GM21367 (cell line): Measurements from ENCODE around the gene EGFLAM.
A peak's percentile ranks its signal among the peaks of the same experiment; 100 is the strongest.
"Not testable (repeated sequence)": the region's sequence is repeated elsewhere in the genome, so short reads cannot be mapped to it uniquely, and the experiment has no call there.

Experiments used
- ATAC-seq: cut with Tn5 transposase; IDR thresholded peaks from one replicate; pipeline ENCODE4 v1.9.1; 2021; ENCODE audit not compliant: unreplicated experiment

The EGFLAM gene

DNA sequence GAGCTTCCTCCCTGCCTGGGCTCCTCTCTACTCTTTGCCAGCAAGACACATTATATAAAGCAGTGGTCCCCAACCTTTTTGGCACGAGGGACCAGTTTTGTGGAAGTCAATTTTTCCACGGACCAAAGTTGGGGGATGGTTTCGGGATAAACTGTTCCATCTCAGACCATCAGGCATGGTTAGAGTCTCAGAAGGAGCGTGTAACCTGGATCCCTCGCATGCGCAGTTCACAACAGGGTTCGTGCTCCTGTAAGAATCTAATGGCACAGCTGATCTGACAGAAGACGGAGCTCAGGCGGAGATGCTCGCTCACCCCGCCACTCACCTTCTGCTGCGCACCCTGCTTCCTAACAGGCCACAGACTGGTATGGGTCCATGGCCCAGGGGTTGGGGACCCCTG lies 155.3 kb downstream of the EGFLAM start:
- no peak for ATAC-seq

DNA sequence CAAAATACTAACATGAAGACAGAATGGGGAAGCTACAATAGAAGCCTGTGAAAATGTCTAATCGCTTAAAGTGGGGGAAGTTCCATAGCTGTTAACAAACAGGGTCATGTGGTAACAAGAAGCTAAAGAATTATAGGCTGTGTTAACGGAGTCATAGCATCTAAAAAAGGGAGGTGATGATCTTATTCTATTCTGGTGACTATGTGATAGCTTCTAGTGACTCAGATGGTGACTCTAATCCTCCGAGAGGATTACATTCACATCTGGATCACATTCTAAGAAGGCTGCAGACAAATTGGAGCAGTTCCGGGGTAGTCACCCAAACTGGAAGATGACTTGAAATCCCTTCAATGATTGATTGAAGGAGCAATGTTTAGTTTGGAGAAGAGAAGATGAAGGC lies 156.0 kb downstream of the EGFLAM start:
- ATAC-seq = no peak

DNA sequence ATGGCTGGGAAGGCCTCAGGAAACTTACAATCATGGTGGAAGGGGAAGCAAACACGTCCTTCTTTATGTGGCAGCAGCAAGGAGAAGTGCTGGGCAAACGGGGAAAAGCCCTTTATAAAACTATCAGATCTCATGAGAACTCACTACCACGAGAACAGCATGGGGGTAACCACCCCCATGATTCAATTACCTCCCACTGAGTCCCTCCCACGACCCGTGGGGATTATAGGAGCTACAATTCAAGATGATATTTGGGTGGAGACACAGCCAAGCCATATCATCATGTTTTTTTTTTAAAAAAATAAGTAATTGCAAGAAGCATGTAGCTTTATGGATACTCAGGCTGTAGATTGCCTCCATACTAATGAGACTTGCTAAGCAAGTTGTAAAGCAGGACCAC lies 157.4 kb downstream of the EGFLAM start:
- not testable (repeated sequence) for ATAC-seq

DNA sequence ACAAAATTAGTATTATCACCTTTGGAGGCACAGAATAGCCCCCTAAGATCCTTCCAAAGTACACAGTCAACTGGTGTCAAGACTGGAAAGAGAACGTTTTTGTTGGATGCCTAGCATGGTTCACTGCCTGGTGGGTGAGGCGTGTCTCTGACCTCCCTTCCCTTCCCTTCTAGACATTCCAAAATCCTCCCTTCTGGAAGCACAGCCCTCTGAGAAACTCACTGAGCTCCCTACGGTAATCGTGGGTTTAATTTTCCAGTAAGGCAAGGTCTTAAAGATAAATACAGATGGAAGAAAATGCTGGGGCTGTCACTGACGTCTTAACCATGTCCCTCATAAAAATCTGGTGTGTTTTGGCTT lies 159.3 kb downstream of the EGFLAM start:
- no peak for ATAC-seq

DNA sequence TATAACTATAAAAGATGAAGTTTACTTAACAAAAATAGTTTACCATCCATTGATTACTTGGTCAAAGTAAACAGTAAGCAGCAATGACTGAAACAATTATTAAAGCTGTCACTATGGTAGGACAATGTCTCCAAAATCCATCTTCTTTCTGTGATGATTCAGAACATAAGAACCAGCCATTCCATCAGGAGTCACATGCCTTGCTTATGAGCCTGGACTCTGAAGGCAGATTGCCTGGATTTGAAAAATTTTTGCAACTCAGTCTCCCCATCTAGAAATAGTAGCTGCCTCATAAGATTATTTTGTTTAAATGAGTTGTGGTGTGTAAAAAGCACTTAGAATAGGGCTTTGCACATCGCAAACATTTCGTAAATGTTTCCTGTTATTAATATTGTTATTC lies 161.9 kb downstream of the EGFLAM start:
- no peak for ATAC-seq

DNA sequence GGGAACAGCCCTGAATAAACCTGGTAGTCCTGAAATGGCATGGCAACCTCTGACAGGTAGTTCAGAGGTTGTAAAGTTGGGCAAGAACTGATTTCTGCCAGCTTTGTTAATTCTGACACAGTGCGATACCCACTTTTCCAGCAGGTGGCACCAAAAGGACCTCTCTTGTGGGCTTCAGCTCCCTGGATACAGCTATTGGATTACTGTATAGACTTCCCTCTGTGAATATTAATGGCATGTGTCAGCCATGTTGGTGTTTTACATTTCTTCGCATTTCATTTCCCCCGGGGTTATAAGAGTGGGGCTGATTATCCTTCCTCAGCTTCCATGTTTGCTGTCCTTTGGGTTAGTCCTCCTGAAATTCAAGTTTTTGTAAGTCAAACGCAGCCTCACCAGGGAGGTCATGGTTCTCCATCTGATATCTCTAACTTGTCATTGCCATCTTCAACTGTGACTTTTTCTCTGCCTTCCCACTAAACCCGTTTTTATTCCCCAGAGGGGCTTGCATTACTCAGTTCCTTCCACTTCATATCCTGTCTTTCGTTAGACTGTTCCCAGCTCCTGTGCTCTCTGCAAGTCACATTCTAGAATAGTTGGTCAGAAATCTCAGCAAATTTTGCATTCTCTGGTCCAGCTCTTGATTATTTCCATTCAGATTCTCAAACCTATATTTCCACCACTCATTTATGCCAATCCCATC lies 162.5 kb downstream of the EGFLAM start:
- ATAC-seq = no peak

DNA sequence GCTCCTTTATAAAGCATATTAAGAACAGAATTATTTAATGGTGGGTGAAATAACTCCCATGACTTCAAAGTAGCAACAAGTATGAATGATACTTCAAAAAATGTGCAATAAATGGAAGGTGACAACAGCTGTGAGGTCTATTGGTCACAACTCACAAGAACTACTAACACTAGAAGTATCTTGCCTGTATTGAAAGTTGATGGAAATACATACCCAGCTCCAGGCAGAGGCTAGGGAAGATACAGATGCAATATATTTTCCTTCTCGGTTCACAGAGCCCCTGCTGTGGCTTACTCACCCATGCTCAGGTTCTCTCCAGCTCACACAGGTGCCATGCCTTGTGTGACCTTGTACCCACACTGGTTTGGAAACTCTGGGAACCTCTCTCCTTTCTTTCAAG lies 164.3 kb downstream of the EGFLAM start:
- ATAC-seq = no peak

DNA sequence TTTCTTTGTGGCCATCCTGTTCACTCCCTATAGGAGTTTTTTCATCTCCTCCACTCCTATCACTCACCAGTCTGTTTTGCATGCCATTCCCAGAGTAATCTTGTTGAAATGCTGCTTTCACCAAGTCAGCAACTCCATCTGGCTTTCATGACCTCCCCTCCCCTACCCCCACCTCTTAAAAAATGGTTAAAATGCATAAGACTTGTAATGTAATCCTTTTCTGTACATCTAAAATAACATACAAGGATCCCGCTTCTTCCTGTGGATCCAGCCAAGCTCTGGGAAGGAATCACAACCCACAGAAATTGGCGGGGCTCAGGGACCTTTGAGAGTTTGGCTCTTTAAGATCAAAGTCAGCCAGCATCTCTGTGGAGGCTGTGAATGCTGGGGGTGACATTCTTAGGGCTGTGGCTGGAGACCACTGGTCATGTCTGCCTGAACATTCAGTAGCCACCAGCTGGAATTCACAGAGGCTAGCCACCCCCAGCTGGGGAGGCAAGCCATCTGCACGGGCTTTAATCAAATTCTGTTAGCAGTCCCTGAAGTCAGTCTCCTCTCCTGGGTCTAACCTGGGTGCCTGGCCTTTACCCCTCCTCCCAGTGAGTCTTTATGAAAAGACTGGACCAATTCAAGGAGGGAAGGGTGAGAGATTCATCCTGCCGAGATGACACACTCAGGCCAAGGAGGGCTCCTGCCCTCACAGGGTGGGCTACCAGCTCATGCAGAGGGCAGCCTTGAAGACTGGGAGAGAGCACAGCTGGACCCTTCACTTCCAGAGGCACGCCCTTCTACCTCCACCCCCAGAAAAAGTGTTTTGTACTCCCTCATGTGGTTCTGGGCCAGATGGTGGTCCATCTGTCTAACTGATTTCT lies 165.2 kb downstream of the EGFLAM start:
- ATAC-seq = no peak

DNA sequence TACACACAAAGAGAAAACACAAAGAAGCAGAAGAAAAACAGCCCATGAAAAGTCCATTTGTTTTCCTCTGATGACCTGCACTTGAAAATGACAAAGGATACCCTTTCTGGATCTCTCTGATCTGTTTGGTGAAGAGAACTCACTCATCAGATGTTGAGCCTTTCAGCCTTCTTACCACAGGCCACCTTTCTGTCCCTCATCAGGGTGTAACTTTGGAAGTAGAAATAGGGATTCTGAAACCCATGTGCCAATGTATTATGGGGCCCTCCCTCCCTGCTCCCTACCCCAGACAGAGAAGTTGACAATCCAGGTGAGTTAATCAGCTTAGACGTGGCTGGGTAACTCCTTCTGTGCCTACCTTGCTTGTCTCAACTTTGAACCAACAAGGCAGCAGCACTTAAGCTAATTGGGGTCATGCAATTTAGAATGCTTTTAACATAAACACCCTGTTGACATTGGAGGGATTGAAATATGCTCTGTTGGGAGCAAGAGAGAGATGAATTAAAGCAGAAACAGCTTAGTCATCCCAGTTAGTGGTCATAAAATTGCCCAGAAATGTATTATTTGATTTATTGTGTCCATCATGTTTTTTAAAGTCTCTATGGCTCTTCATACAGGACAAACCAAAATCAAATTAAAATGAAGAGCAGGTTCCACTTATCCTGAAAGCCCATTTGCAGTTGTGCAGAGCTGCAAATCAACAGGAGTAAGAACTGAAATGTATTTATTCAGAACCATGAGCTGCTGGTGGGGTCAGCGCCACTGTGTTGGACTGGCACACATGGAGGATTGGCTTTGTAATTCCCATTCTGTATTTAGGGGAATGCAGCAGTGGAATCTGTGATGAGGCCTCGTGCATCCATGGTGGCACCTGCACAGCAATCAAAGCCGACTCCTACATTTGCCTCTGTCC lies 166.0 kb downstream of the EGFLAM start:
- no peak for ATAC-seq

DNA sequence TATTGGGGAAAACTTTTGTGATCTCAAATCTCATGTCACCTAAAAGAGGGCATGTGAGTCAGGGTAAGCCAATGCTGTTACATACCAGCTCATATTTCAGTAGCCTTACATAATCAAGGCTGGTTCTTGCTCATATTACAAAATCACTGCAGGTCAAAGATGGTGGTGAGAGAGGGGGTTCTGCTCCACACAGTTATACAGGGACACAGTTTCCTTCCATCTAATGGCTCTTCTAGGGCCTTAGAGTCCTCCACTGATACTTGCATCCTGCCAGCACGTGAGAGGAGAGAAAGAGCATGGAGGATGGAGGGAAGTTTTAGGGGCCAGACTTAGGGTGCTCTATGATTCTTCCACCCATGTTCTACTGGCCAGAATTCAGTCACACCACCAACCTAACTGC lies 168.1 kb downstream of the EGFLAM start:
- no peak for ATAC-seq

DNA sequence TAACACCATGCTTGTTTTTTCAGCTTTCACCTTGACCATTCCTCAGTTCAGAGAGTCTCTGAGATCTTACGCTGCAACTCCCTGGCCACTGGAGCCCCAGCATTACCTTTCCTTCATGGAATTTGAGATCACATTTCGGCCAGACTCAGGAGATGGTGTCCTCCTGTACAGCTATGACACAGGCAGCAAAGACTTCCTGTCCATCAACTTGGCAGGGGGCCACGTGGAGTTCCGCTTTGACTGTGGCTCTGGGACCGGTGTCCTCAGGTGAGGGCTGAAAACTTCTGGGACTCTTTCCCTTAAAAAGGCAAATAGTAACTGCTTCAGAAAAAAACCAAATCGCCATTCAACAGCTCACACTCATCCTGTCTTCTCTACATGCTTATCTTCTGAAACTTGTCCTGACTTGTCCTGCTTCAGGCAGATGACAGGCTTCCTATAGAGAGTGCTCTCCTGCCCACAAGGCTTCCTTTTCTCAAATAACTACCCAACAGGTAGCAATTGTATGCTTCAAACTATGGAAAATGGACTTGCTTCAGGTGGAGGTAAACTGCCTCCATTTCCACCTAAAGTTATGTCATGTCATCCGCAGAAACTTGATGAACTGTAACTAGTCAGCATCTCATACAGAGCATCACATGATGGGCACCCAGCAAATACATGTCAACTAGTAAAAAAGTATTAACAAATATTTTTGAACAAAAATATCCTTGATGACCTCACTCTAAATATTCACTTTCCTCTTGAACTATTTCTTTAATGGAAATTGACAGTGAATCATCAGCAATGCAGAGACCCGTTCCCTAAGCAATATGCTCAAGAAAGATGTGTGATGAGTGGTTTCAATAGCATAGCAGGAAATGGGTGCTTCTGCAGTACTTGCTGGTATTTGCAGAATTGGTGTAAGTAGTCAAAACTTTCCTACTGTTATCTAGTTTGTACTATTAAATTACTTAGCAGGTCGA lies 168.9 kb downstream of the EGFLAM start:
- ATAC-seq = no peak

DNA sequence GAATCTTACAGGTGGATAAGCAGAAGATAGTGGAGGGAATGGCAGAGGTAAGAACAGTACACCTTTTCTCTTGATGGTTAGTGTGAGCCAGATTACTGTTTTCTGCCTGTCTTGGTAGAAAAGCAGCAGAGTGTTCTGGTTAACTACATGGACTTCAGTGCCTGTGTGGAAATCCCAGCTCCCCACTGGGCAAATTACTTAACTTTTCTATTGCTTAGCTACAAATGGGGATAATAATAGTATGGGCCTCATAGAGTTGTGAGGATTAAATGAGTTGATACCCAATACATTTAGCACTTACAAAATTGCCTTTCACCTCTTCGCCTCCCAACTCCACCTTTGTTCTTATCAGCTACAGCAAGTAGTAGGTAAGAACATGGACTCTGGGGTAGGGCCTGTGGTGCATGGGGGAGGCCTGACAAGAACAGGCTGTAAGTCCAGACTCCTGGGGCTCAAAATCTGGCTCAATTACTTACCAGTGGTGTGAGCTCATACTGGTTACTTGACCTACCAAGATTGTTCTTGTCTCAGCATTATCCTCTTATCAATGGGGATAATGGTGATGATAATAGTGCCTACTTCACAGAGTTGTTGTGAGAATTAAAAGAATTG lies 173.0 kb downstream of the EGFLAM start:
- ATAC-seq = no peak

DNA sequence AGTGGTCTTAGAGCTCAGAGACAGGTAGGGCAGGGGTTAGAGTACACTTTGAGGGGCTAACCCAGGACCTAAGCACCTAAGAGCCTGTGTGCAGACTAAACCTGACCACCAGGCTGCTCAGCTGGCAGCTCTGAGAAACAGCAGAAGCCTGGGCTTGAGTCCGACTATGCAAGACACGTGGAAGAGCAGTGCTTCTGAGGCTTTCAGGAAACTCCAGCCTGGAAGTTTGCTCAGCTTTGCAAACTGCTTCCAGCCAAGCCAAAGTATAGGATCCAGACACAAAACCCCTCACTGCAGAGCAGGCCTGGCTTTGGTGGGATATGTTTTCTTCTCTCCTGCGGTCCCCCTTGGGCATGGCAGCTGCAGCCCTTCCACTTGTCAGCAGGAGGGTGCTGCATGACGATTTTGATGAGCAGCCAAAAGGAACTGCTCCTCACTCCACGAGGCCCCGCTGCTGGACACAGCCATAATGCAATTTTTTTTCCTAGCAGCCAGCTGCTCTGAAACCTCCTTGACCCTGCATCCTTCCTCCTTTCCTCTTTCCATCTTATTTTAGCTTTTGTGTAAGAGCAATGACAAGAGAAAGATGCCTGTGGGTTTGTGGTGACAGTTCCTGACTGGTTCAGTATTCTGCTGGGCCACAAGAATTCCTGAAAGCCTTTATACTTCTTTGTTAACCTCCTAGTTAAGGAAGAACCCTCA lies 175.0 kb downstream of the EGFLAM start:
- no peak for ATAC-seq

DNA sequence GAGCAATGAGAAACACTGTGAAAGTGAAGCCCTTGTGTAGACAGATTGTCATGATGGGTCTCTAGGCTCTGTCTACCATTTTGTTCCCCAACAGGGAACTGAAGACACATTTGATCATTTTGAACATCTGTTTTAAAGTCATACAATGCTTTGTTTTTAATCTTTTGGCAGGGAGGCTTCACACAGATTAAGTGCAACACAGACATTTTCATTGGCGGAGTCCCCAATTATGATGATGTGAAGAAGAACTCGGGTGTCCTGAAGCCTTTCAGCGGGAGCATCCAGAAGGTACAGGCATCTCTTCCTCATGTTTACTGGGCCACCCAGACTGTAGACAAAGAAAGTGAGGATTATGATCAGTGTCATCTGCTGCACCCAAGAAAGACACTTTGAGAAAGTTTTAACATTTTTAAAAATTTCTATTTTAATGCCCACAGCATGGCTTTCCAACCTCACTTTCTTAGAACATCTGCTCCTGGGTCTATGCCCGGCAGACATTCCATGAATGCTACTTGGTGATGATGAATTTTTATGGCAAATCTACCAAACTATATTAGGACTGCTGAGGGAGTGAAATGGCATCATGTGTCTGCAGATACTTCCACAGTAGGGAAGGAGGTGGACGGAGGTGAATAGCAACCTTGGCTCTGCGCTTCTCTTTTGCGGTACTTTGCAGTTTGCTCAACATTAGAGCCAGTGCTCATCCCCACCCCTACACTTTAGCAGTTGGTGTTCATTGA lies 176.8 kb downstream of the EGFLAM start:
- ATAC-seq = no peak

DNA sequence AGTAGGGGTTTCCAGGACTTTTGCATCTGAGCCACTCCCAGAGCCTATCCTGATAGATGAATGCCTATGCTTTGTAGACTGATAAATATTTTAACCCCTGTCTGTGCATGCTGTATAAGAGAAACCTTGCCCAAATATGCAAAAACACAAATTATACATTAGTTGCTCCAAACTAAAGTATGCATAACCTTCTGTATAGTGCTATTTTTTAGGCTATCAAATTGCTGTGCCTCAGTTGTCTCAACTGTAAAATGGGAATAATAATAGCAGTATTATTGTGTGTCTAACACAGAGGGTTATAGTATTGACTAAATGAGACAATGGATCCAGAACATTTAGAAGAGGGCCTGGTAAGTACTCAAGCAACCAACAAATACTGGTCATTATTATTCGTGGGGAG lies 180.4 kb downstream of the EGFLAM start:
- no peak for ATAC-seq

DNA sequence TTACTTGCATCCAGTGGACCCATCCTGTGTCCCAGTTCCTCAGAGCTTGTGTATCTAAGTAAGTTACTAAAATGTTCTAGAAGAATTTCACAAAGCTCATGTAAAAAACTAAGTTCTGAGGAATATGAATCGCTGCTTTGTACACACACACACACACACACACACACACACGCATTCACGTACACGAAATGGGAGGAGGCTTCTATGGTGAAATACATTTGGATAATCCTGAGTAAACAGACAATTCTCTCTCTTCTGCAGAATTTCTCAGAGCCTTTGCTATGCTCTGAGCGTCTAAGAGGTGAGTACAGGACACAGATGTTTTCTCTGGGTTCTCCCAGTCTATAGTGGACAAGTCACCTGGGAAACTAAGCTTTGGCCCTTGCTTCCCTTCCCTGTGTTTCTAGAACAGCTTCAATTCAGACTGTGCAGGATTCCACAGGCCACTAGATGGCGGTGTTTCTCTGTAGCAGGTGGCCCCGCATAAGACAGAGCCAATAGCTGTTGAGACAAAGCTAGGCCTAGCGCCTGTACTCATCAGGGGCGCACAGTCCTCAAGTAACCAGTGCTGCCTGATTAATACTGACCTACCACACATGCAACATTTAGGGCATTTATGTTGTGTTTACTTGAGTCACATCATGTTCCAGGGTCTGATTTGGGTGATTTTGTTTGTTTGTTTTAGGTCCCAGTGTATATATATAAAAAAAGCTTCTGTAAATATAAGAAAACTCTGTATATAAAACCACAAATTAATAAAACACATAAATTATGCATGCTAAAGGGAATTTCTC lies 183.3 kb downstream of the EGFLAM start:
- ATAC-seq = peak; percentile 98

DNA sequence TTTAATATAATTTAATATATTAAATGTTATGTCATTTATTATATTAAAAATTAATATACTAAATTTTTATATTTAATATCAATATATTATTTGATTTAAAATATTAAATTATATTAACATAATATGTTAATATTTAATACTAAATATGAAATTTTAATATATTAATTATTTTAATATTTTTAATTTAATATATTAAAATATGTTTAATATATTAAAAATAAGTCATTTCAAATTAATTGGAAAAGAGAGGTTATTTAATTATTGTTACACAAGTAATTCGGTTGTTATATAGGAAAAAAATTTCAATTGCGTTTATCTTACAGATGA lies 183.9 kb downstream of the EGFLAM start:
- ATAC-seq = no peak

DNA sequence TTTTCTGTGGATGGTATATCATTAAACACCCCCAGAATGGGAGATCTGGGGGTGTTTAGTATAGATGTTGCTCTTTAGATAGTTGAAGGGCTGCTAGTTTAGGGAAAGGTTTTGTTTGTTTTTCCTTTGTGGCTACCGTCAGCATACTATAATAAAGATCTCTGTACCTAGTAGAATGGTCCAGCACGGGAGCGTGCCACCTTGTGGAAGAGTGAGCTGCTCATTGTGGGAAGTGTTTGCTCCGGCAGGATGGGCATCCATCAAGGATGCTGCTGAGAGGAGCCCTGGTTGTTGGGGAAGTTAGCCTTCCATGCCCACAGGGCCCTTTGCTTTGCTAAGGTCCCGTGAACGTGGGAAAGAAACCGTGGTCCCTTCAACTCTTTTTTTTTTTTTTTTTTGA lies 185.0 kb downstream of the EGFLAM start:
- ATAC-seq = no peak
